T-helper 2 cell (primary cell): ENCODE measurements around the gene AQP12A.

Experiments used
- DNase-seq, 5 experiments: peaks; one replicate each; pipeline versions ENCODE4 v3.0.0 to v3.0.0-alpha.2; 2012 to 2022

Gene AQP12A

GRCh38 chr2:240747256-240747655, 55.6 kb downstream of the AQP12A start:
- DNase-seq, result no peak
